D721Med (cell line): ENCODE measurements around the gene NR2F1-AS1.

ENCODE experiments used
- DNase-seq: peaks from one replicate; pipeline ENCODE4 v3.0.0; 2011; ENCODE audit warnings: low spot score; ENCODE audit not compliant: insufficient read length
- FAIRE-seq: peaks from 2 replicates; lab custom pipeline; 2011; peaks lifted over from hg19 to GRCh38; lab: Jason Lieb, UNC
- TF ChIP-seq, protein P1 (sequence below): IDR thresholded peaks from 2 replicates; pipeline ENCODE4 v1.5.1; 2012; ENCODE audit warnings: mild to moderate bottlenecking, control low read depth; ENCODE audit not compliant: insufficient read depth; ENCODE audit errors: missing control alignments

The NR2F1-AS1 gene

DNA sequence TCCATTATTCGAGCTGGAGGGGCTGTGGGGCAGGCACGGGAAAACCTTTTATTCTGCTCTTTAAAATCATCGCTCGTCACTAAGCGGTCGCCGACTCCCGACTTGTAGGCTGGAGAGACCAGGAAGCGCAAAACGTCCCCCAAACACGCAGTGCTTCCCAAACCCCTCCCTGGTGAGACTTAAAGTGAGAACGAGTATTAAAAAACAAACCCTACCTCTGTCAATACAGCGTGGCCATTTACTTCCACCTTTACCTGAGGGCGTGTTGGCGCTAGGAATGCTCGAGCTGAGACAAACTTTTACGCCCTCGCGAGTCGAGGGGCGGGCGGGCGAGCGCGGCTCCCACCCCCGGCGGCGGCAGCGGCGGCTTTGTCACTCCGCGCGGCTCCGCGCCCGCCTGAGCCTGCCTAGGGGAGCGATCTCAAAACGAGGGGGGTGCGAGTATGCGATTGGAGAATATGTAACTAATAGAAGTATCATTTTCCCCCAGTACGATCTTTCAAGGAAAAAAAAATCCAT, at the start of gene NR2F1-AS1:
Gene NR2F1-AS1 (minus strand): TSS at position 293 of the 519 bp plus-strand sequence.
- TF ChIP-seq, protein P1, sequence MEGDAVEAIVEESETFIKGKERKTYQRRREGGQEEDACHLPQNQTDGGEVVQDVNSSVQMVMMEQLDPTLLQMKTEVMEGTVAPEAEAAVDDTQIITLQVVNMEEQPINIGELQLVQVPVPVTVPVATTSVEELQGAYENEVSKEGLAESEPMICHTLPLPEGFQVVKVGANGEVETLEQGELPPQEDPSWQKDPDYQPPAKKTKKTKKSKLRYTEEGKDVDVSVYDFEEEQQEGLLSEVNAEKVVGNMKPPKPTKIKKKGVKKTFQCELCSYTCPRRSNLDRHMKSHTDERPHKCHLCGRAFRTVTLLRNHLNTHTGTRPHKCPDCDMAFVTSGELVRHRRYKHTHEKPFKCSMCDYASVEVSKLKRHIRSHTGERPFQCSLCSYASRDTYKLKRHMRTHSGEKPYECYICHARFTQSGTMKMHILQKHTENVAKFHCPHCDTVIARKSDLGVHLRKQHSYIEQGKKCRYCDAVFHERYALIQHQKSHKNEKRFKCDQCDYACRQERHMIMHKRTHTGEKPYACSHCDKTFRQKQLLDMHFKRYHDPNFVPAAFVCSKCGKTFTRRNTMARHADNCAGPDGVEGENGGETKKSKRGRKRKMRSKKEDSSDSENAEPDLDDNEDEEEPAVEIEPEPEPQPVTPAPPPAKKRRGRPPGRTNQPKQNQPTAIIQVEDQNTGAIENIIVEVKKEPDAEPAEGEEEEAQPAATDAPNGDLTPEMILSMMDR, result no peak
- FAIRE-seq (no peak), DNase-seq (no peak)

DNA sequence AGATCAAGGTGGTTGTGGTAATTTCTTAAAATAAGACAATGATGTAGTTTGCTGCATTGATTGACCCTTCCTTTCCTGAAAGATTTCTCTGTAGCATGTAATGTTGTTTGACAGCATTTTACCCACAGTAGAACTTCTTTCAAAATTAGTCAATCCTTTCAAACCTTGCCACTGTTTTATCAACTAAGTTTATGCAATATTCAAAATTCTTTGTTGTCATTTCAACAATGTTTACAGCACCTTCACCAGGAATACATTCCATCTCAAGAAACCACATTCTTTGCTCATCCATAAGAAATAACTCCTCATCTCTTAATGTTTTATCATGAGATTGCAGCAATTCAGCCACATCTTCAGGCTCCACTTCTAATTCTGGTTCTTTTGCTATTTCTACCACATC, 45.8 kb upstream of the NR2F1-AS1 start:
- FAIRE-seq (no peak), DNase-seq (no peak)
- TF ChIP-seq, protein P1, result no peak

DNA sequence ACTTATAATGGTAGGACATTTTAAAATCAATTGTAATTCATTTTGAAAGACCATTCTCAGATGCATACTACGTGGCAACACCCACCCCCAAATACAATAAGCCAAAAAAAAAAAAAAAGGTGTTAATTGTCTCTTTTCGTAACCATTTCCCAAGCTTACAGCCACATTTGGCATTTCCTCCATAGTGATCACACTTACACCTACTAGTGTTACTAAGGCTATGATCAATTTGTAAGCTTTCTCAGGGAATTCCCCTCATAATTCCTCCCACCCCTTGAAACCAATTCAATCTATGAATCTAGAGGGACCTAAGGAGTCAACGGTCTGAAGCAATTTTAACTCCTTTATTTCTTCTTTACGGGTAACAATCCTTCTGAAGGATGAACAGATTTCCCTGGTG, 42.1 kb upstream of the NR2F1-AS1 start:
- TF ChIP-seq, protein P1, result no peak
- FAIRE-seq (no peak), DNase-seq (no peak)

GRCh38 chr5:93622240-93622885, 41.3 kb upstream of the NR2F1-AS1 start:
- no peak for FAIRE-seq
- no peak for DNase-seq
- TF ChIP-seq, protein P1, result no peak

- TF ChIP-seq, protein P1, result no peak
- FAIRE-seq (no peak), DNase-seq (no peak)
These were observed 40.3 kb upstream of the NR2F1-AS1 start for GRCh38 chr5:93621327-93621798.

DNA sequence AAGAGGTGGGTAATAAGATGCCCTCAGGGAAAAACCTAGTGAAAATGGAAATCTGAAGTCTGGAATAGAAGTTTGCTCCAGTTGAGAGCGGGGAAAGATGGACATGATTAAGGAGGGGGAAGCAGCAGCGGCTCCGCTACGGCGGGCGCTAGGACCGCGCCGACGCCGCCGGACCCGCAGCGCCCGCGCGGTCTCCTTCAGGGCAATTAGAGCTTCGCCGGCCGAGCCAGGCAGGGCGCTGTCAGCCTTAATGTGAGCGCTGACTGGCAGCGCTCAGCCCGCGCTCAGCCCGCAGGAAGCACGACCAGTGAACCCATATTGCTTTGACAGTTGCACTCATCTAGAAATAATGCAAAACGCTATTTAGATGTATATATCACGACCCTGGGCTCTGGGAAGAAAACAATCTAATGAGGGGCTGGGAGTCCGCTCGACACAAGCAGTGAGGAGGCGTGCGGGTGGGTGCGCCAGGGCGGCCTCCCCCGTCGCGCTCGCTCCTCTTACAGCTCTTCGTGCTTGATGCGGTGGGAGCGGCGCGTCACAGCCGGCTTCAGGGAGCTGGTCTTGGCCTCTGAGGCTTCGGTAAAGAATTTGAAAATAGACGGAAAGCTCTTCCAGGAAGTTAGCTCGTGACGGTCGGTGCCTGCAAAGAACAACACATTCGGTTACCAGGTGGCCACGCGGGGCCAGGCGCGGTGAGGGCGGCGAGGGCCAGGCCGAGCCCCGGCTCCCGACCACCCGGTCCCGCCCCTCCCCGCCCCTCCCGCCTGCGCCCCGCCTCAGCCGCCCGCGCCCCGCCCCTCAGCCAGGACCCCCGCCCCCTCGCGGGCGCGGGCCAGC, 39.7 kb upstream of the NR2F1-AS1 start:
- DNase-seq (no peak), FAIRE-seq (no peak)
- TF ChIP-seq, protein P1, result peak; percentile 21
